IPS-18a (cell line): ENCODE measurements around the gene DHRS13.

Source experiments
- H3K27ac ChIP-seq: one replicate; pipeline ENCODE4 v1.5.1; 2013; ENCODE audit warnings: low read length
- H3K27me3 ChIP-seq: one replicate; pipeline ENCODE4 v1.6.1; 2013; ENCODE audit warnings: mild to moderate bottlenecking, low read length; ENCODE audit not compliant: control insufficient read depth, insufficient read depth
- H3K36me3 ChIP-seq: one replicate; pipeline ENCODE4 v1.6.1; 2013; ENCODE audit warnings: low read depth, low read length; ENCODE audit not compliant: control insufficient read depth
- H3K4me1 ChIP-seq: one replicate; pipeline ENCODE4 v1.6.1; 2013; ENCODE audit warnings: low read depth, low read length; ENCODE audit not compliant: control insufficient read depth
- H3K4me3 ChIP-seq: one replicate; pipeline ENCODE4 v1.5.1; 2013; ENCODE audit warnings: low read length
- H3K9ac ChIP-seq: one replicate; pipeline ENCODE4 v1.6.1; 2013; ENCODE audit warnings: mild to moderate bottlenecking, low read length, moderate library complexity
- H3K9me3 ChIP-seq: one replicate; pipeline ENCODE4 v1.6.1; 2013; ENCODE audit warnings: low read depth, low read length; ENCODE audit not compliant: control insufficient read depth

The DHRS13 gene

GRCh38 chr17:28928061-28928460 is 25.2 kb upstream of the DHRS13 start:
- Histone ChIP-seq H3K27me3 (no peaks in the 10 kb centered on the region), H3K36me3 (peaks cover 31% of the 10 kb centered on the region), H3K4me1 (no peaks in the 10 kb centered on the region), H3K27ac (no peak overlapping the region), H3K9ac (no peak overlapping the region), H3K4me3 (no peak overlapping the region), H3K9me3 (no peaks in the 10 kb centered on the region)

GRCh38 chr17:28926786-28927185 is 23.9 kb upstream of the DHRS13 start:
- no peaks in the 10 kb centered on the region for H3K9me3 ChIP-seq
- no peak overlapping the region for H3K27ac ChIP-seq
- H3K9ac ChIP-seq: no peak overlapping the region
- no peaks in the 10 kb centered on the region for H3K4me1 ChIP-seq
- peaks cover 42% of the 10 kb centered on the region for H3K36me3 ChIP-seq
- H3K27me3 ChIP-seq: no peaks in the 10 kb centered on the region
- no peak overlapping the region for H3K4me3 ChIP-seq

- no peak overlapping the region for H3K9ac ChIP-seq
- no peaks in the 10 kb centered on the region for H3K4me1 ChIP-seq
- H3K27me3 ChIP-seq: no peaks in the 10 kb centered on the region
- H3K27ac ChIP-seq: no peak overlapping the region
- no peaks in the 10 kb centered on the region for H3K9me3 ChIP-seq
- H3K4me3 ChIP-seq: no peak overlapping the region
- peaks cover 46% of the 10 kb centered on the region for H3K36me3 ChIP-seq
Measured at GRCh38 chr17:28926366-28926765, 23.5 kb upstream of the DHRS13 start.

- peaks cover 50% of the 10 kb centered on the region for H3K36me3 ChIP-seq
- no peak overlapping the region for H3K9ac ChIP-seq
- no peak overlapping the region for H3K27ac ChIP-seq
- H3K4me3 ChIP-seq: no peak overlapping the region
- H3K27me3 ChIP-seq: no peaks in the 10 kb centered on the region
- H3K9me3 ChIP-seq: no peaks in the 10 kb centered on the region
- no peaks in the 10 kb centered on the region for H3K4me1 ChIP-seq
Measured at GRCh38 chr17:28925912-28926365, 23.1 kb upstream of the DHRS13 start.

GRCh38 chr17:28920201-28920600 is 17.3 kb upstream of the DHRS13 start:
- Histone ChIP-seq H3K36me3 (peaks cover 87% of the 10 kb centered on the region), H3K27me3 (no peaks in the 10 kb centered on the region), H3K4me3 (no peak overlapping the region), H3K27ac (no peak overlapping the region), H3K9ac (no peak overlapping the region), H3K9me3 (no peaks in the 10 kb centered on the region), H3K4me1 (no peaks in the 10 kb centered on the region)

- H3K27ac ChIP-seq: no peak overlapping the region
- H3K9ac ChIP-seq: no peak overlapping the region
- no peak overlapping the region for H3K4me3 ChIP-seq
- H3K36me3 ChIP-seq: peaks cover 88% of the 10 kb centered on the region
- no peaks in the 10 kb centered on the region for H3K4me1 ChIP-seq
- no peaks in the 10 kb centered on the region for H3K27me3 ChIP-seq
- H3K9me3 ChIP-seq: no peaks in the 10 kb centered on the region
Measured at GRCh38 chr17:28918295-28918694, 15.4 kb upstream of the DHRS13 start.

GRCh38 chr17:28917465-28917864 is 14.6 kb upstream of the DHRS13 start:
- H3K27ac ChIP-seq: no peak overlapping the region

GRCh38 chr17:28917029-28917428 is 14.2 kb upstream of the DHRS13 start:
- H3K27ac ChIP-seq: no peak overlapping the region
- no peaks in the 10 kb centered on the region for H3K9me3 ChIP-seq
- no peak overlapping the region for H3K4me3 ChIP-seq
- peaks cover 91% of the 10 kb centered on the region for H3K36me3 ChIP-seq
- H3K9ac ChIP-seq: no peak overlapping the region
- H3K27me3 ChIP-seq: no peaks in the 10 kb centered on the region
- no peaks in the 10 kb centered on the region for H3K4me1 ChIP-seq

More at GRCh38 chr17:28917465-28917864, 14.6 kb upstream of the DHRS13 start:
- Histone ChIP-seq H3K4me3 (no peak overlapping the region), H3K9me3 (no peaks in the 10 kb centered on the region), H3K4me1 (no peaks in the 10 kb centered on the region), H3K36me3 (peaks cover 91% of the 10 kb centered on the region), H3K27me3 (no peaks in the 10 kb centered on the region), H3K9ac (no peak overlapping the region)

- Histone ChIP-seq H3K36me3 (peaks cover 91% of the 10 kb centered on the region), H3K4me3 (no peak overlapping the region), H3K27me3 (no peaks in the 10 kb centered on the region), H3K9ac (no peak overlapping the region), H3K9me3 (no peaks in the 10 kb centered on the region), H3K4me1 (no peaks in the 10 kb centered on the region), H3K27ac (no peak overlapping the region)
Measured at GRCh38 chr17:28916302-28916934, 13.5 kb upstream of the DHRS13 start.

- Histone ChIP-seq H3K36me3 (peaks cover 95% of the 10 kb centered on the region), H3K27ac (no peak overlapping the region), H3K27me3 (no peaks in the 10 kb centered on the region), H3K9ac (no peak overlapping the region), H3K4me1 (peaks cover 4% of the 10 kb centered on the region), H3K4me3 (no peak overlapping the region), H3K9me3 (no peaks in the 10 kb centered on the region)
Measured at GRCh38 chr17:28912938-28913333, 10.1 kb upstream of the DHRS13 start.

- H3K9me3 ChIP-seq: no peaks in the 10 kb centered on the region
- H3K4me3 ChIP-seq: no peak overlapping the region
- H3K36me3 ChIP-seq: peaks cover 95% of the 10 kb centered on the region
- H3K4me1 ChIP-seq: peaks cover 4% of the 10 kb centered on the region
- H3K9ac ChIP-seq: no peak overlapping the region
- no peak overlapping the region for H3K27ac ChIP-seq
- H3K27me3 ChIP-seq: no peaks in the 10 kb centered on the region
Measured at GRCh38 chr17:28912281-28912937, 9.5 kb upstream of the DHRS13 start.
